Activated T-helper 2 cell treated with anti-CD3 and anti-CD28 coated beads, Interferon-gamma antibody, Interleukin-2, Interleukin-4, amounts not matched to agents 10 μg/mL and 5 μg/mL and 100 μg/mL, durations not matched to agents 14 hours and 24 hours and 36 hours (primary cell): ENCODE data around the gene ACTC1. TPM values are rescaled to one million over a fixed set of nuclear protein-coding genes. Genes with fewer than 3 reads are reported as not detected.
A peak's percentile ranks its signal among the peaks of the same experiment; 100 is the strongest.
"Not testable (repeated sequence)": the region's sequence is repeated elsewhere in the genome, so short reads cannot be mapped to it uniquely, and the experiment has no call there.

Source experiments
- DNase-seq: peaks from one replicate; pipeline ENCODE4 v3.0.0; 2021; ENCODE audit warnings: low spot score
- H3K27ac Mint-ChIP-seq: one replicate; pipeline ENCODE4 v1.8.0; 2021; ENCODE audit warnings: mixed read lengths
- H3K27me3 Mint-ChIP-seq: one replicate; pipeline ENCODE4 v1.8.0; 2021; ENCODE audit warnings: low read depth, mixed read lengths
- H3K36me3 Mint-ChIP-seq: one replicate; pipeline ENCODE4 v1.8.0; 2021; ENCODE audit warnings: low read depth, mixed read lengths
- H3K4me1 Mint-ChIP-seq: one replicate; pipeline ENCODE4 v1.8.0; 2021; ENCODE audit warnings: low read depth, mixed read lengths
- H3K4me3 Mint-ChIP-seq: one replicate; pipeline ENCODE4 v1.8.0; 2021; ENCODE audit warnings: low read depth, mild to moderate bottlenecking, moderate library complexity, mixed read lengths
- H3K9me3 Mint-ChIP-seq: one replicate; pipeline ENCODE4 v1.8.0; 2021; ENCODE audit warnings: mixed read lengths
- intact Hi-C: fragments of 100-400 bp; cut with micrococcal nuclease; formaldehyde crosslinking; loops from one replicate; pipeline ENCODE4 v1.15.1; 2023
- total RNA-seq: library from RNA; stranded (reverse); gene quantifications from 2 replicates; pipeline ENCODE4 v1.2.3, GENCODE V29; 2022

Gene ACTC1
- total RNA-seq, 1 donor from 2014 or later = not detected

- no peaks in the 10 kb centered on the region for H3K36me3 Mint-ChIP-seq
- H3K4me3 Mint-ChIP-seq = no peak overlapping the region
- H3K27ac Mint-ChIP-seq = no peak overlapping the region
- intact Hi-C loops = no loop called here
- DNase-seq = no peak
- no peaks in the 10 kb centered on the region for H3K4me1 Mint-ChIP-seq
- no peaks in the 10 kb centered on the region for H3K9me3 Mint-ChIP-seq
- peaks cover 14% of the 10 kb centered on the region for H3K27me3 Mint-ChIP-seq
Observed at GRCh38 chr15:34810443-34811129, 15.2 kb upstream of the ACTC1 start.

GRCh38 chr15:34809186-34809585, 13.8 kb upstream of the ACTC1 start:
- peaks cover 13% of the 10 kb centered on the region for H3K27me3 Mint-ChIP-seq
- no peak overlapping the region for H3K27ac Mint-ChIP-seq
- H3K9me3 Mint-ChIP-seq = no peaks in the 10 kb centered on the region
- H3K4me1 Mint-ChIP-seq = no peaks in the 10 kb centered on the region
- intact Hi-C loops = no loop called here
- H3K36me3 Mint-ChIP-seq = no peaks in the 10 kb centered on the region
- no peak overlapping the region for H3K4me3 Mint-ChIP-seq
- no peak for DNase-seq

DNA sequence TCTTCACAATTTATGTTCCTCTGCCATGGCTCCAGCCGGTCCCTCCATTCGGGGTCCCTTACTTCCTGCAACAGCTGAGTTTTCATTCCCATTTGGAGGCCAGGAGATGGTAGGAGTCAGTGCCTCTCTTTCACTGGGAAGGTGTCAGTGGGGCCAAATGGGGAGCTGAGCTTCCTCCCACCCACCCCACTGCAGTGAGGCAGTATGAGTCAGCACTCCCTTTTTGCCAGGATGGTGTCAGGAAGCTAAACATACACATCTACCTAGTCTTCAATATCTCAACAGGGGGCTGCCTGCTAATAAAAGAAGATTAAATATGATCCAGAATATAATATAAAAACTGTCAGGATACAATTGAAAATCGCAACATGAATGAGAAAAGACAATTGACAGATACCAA, 12.7 kb upstream of the ACTC1 start:
- H3K4me1 Mint-ChIP-seq = peaks cover 7% of the 10 kb centered on the region
- DNase-seq = no peak

GRCh38 chr15:34807241-34807640, 11.9 kb upstream of the ACTC1 start:
- H3K4me3 Mint-ChIP-seq = not testable (repeated sequence)

More for the DNA sequence above, 12.7 kb upstream of the ACTC1 start:
- intact Hi-C loops = no loop called here
- H3K36me3 Mint-ChIP-seq = no peaks in the 10 kb centered on the region
- H3K9me3 Mint-ChIP-seq = no peaks in the 10 kb centered on the region
- H3K4me3 Mint-ChIP-seq = no peak overlapping the region
- peaks cover 8% of the 10 kb centered on the region for H3K27me3 Mint-ChIP-seq
- H3K27ac Mint-ChIP-seq = no peak overlapping the region

GRCh38 chr15:34804776-34805175, 9.4 kb upstream of the ACTC1 start:
- intact Hi-C loops = no loop called here
- Mint-ChIP-seq H3K36me3 (no peaks in the 10 kb centered on the region), H3K4me1 (peaks cover 7% of the 10 kb centered on the region), H3K27me3 (peaks cover 11% of the 10 kb centered on the region), H3K4me3 (no peak overlapping the region), H3K9me3 (no peaks in the 10 kb centered on the region), H3K27ac (no peak overlapping the region)
- DNase-seq = no peak

More at GRCh38 chr15:34807241-34807640, 11.9 kb upstream of the ACTC1 start:
- H3K36me3 Mint-ChIP-seq, intact Hi-C loops, H3K4me1 Mint-ChIP-seq, H3K9me3 Mint-ChIP-seq, H3K27ac Mint-ChIP-seq, H3K27me3 Mint-ChIP-seq, DNase-seq: not testable (repeated sequence)

DNA sequence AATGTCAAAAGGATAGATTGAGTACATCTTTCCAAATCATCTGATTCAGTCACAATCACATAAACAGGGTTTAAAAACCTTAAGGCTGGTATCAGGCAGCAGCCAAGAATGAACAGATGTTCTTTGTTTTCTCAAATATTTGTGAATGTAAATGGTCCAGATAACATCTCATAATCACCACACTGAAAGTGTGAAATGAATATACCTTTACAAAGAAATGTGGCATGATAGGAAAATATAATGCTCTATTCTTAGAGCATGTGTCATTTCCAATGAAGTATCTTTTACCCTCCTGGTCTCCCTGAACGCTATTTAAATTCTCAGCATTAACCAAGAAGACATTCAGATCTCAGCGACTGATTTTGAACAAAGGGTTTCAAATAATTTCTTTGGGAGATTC, 8.8 kb upstream of the ACTC1 start:
- no peaks in the 10 kb centered on the region for H3K36me3 Mint-ChIP-seq
- DNase-seq = no peak
- no peak overlapping the region for H3K4me3 Mint-ChIP-seq
- H3K27me3 Mint-ChIP-seq = peaks cover 13% of the 10 kb centered on the region
- intact Hi-C loops = no loop called here
- H3K9me3 Mint-ChIP-seq = no peaks in the 10 kb centered on the region
- peaks cover 7% of the 10 kb centered on the region for H3K4me1 Mint-ChIP-seq
- peak overlapping the region; percentile 6 for H3K27ac Mint-ChIP-seq

GRCh38 chr15:34802803-34803750, 7.7 kb upstream of the ACTC1 start:
- H3K9me3 Mint-ChIP-seq = no peaks in the 10 kb centered on the region
- H3K4me1 Mint-ChIP-seq = peaks cover 7% of the 10 kb centered on the region
- peaks cover 13% of the 10 kb centered on the region for H3K27me3 Mint-ChIP-seq
- no peak for DNase-seq
- no peaks in the 10 kb centered on the region for H3K36me3 Mint-ChIP-seq
- intact Hi-C loops = no loop called here
- no peak overlapping the region for H3K27ac Mint-ChIP-seq
- H3K4me3 Mint-ChIP-seq = no peak overlapping the region

DNA sequence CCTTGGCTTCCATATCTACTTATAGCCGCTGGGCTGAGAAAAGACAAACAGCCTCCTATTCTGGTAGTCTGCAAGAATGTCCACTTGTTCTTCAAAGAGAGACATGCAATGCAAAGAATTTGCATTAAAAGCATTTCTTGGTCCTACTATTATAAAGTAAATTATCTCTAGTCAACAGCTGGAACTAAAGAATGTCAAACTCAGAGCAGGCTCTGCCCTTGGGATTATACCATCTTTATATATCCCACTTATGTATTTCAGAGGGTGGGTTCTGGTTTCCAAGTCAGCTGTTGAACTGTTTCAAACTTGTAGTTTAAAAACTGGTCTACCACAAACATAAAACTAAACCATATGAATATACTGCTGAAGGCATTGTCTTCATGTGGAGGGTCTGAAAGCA, 7.0 kb upstream of the ACTC1 start:
- no peak for DNase-seq
- no peaks in the 10 kb centered on the region for H3K36me3 Mint-ChIP-seq
- H3K9me3 Mint-ChIP-seq = no peaks in the 10 kb centered on the region
- H3K27ac Mint-ChIP-seq = no peak overlapping the region
- intact Hi-C loops = no loop called here
- H3K4me3 Mint-ChIP-seq = no peak overlapping the region
- peaks cover 7% of the 10 kb centered on the region for H3K4me1 Mint-ChIP-seq
- H3K27me3 Mint-ChIP-seq = peaks cover 16% of the 10 kb centered on the region

DNA sequence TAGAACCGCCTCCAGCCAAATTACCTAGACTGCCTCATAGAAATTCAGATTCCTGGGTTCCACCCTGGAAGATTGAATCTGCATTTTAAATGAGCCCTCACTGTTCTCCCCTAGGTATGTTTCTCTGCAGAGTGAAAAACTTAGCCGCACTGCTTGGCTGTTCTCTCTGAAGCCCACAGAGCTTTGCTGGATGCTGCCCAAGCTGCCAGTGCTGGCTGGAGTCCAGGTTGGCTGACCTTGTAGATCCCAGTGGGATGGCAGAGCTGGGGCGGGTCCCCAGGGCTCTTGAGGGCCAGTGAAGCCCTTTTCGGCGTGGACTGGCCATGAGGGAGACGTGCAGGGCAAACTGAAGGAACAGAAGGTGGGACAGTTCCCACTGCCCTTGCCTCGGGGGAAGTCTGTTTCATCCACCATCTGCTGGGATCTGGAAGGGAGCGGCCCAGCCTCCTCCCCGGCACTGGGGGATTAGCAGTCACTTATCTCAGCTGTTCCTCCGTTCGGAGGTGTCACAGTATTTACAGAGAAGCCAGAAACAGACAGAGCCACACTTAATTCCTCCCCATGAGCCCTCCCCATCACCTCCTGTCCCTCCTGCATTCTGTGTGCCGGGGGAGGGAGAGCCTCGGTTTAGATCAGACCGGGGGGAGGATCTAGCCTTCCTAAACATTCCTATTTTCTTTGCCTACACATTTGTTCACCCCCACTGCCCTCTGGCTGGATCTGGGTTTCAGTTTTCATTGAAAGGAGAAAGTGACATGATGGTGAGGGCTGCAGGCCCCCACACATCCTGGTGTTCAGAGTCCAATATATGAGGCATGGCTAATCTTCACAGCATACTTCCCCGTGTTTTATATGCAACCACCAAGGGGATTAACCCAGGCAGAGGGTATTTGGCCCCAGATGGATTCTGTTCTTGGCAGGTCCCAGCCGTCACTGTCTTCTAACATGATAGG, 4.1 kb upstream of the ACTC1 start:
- Mint-ChIP-seq H3K4me3 (no peak overlapping the region), H3K27me3 (peaks cover 34% of the 10 kb centered on the region), H3K36me3 (no peaks in the 10 kb centered on the region), H3K9me3 (no peaks in the 10 kb centered on the region), H3K27ac (no peak overlapping the region), H3K4me1 (peaks cover 7% of the 10 kb centered on the region)
- intact Hi-C loops = no loop called here
- DNase-seq = no peak

DNA sequence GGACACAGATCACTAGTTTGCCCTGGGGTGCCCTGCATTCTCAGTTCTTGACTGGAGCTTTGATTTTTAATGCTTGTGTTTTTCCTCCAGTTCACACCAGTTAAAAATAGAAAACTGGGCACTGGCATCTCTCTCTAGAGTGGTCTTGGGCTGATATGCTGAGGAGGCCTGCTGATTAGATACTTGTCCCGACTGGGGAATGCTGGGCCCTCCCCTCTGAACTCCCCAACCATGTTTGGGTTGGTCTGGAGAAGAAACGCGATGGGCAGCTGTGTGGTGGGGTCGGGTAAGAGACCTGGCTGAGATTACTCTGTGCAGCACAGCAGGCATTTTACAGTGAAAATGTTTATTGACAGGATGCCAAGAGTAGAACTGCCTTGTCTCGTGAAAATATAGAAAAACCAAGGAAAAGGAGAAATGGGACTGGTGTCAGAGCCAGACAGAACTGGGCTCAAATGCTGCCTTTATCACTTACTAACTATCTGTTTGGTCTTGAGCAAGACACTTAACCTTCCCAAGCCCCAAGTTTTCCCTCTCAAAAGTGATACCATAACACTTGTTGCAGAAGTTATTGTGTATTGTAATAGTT, 1.6 kb upstream of the ACTC1 start:
- DNase-seq = no peak
- Mint-ChIP-seq H3K9me3 (no peaks in the 10 kb centered on the region), H3K4me1 (no peaks in the 10 kb centered on the region), H3K36me3 (no peaks in the 10 kb centered on the region), H3K27ac (no peak overlapping the region), H3K27me3 (peaks cover 55% of the 10 kb centered on the region), H3K4me3 (no peak overlapping the region)
- intact Hi-C loops = no loop called here

DNA sequence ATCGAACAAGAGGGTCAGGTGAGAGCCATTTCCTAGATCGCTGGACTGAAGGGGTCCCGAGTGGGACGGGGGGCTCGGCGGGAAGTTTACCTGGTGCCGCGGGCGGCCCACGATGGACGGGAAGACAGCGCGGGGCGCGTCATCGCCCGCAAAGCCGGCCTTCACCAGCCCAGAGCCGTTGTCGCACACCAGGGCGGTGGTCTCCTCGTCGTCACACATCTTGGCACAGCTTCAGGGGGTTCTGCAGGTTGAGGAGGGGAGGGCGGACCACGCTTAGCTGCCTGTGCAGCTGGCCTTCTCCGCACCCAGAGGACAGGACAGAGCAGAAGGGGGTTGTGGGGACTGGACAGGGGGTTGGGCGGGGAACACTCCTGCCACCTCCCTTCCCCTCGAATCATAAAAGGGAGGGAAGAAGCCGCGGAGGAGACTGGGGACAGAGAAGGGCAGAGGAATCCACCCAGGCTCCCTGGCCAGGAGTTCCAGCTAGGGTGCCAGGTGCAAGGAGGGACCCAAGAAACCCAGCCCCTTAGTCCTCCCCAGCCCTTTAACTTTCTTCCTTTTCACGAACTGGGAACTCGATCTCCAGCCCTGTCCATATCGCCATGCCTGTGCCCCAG, 651 bp downstream of the ACTC1 start:
- no peak for DNase-seq
- intact Hi-C loops = no loop called here
- Mint-ChIP-seq H3K36me3 (no peaks in the 10 kb centered on the region), H3K4me1 (no peaks in the 10 kb centered on the region), H3K9me3 (no peaks in the 10 kb centered on the region), H3K4me3 (no peak overlapping the region), H3K27ac (no peak overlapping the region), H3K27me3 (peaks cover 60% of the 10 kb centered on the region)

- Mint-ChIP-seq H3K27ac (no peak overlapping the region), H3K27me3 (peaks cover 64% of the 10 kb centered on the region), H3K4me3 (no peak overlapping the region), H3K4me1 (no peaks in the 10 kb centered on the region), H3K9me3 (no peaks in the 10 kb centered on the region), H3K36me3 (no peaks in the 10 kb centered on the region)
- DNase-seq = no peak
- intact Hi-C loops = no loop called here
Observed at GRCh38 chr15:34793901-34794300, 1.4 kb downstream of the ACTC1 start.
